ENCODE measurements around the gene NLRP3.

DNA sequence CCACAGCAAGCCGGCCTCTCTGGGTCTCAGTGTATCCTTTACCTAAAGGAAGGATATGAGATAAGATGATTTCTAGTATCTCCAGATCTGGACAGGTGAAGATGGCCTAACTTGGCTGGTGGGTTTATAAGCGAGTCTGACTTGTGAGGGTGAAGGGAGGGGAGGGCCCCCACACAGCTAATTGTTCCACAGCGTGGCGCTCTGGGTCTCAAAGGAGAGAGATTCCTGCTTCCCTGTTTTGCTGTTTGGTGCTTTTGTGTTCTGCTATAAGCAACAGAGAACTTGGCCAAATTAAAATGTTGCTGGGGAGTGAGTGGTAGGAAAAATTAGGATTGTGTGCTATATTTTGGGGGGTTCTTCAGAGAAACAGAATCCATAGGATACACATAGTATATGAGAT lies 28.9 kb upstream of the NLRP3 start:
- TF ChIP-seq, protein P1, sequence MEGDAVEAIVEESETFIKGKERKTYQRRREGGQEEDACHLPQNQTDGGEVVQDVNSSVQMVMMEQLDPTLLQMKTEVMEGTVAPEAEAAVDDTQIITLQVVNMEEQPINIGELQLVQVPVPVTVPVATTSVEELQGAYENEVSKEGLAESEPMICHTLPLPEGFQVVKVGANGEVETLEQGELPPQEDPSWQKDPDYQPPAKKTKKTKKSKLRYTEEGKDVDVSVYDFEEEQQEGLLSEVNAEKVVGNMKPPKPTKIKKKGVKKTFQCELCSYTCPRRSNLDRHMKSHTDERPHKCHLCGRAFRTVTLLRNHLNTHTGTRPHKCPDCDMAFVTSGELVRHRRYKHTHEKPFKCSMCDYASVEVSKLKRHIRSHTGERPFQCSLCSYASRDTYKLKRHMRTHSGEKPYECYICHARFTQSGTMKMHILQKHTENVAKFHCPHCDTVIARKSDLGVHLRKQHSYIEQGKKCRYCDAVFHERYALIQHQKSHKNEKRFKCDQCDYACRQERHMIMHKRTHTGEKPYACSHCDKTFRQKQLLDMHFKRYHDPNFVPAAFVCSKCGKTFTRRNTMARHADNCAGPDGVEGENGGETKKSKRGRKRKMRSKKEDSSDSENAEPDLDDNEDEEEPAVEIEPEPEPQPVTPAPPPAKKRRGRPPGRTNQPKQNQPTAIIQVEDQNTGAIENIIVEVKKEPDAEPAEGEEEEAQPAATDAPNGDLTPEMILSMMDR (IDR thresholded peaks at IDR 0.05), result no peak
- TF ChIP-seq ZFX (IDR thresholded peaks at IDR 0.05; ENCODE audit: borderline replicate concordance), result no peak
